Activated CD4-positive, alpha-beta T cell treated with anti-CD3 and anti-CD28 coated beads, Interleukin-2, amount 50 U/mL, for 16 hours (primary cell): ENCODE results near the gene SPON1.
"Not testable (repeated sequence)": the region's sequence is repeated elsewhere in the genome, so short reads cannot be mapped to it uniquely, and the experiment has no call there.

Experiments used
- DNase-seq: peaks from one replicate; pipeline ENCODE4 v3.0.0-alpha.2; 2020

Gene SPON1

DNA sequence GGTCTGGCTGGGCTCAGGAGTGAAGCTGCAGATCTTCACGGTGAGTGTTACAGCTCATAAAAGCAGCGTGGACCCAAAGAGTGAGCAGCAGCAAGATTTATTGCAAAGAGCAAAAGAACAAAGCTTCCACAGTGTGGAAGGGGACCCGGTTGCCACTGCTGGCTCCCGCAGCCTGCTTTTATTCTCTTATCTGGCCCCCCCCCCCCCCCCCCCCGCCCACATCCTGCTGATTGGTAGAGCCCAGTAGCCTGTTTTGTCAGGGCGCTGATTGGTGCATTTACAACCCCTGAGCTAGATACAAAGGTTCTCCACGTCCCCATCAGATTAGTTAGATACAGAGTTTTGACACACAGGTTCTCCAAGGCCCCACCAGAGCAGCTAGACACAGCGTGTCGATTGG, 128.1 kb downstream of the SPON1 start:
- DNase-seq, result not testable (repeated sequence)

DNA sequence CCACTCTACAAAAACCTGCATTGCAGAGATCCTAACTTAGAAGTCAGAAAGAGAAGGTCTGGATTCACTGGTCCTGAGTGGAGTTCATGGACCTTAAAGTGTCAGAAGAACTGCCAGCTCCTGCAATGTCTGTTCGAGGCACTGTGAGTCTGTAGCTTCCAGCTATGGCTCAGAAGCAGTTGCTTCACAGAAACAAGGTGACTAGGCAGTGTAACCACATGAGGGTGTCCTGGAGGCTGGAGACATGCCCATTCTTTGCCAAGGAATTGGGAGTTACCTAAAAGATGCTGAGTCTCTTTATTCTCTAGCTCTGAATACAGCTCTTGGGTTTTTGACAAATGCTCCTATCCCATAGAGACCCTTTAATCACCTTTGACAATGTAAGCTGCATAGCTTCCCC, 130.5 kb downstream of the SPON1 start:
- DNase-seq, result no peak

DNA sequence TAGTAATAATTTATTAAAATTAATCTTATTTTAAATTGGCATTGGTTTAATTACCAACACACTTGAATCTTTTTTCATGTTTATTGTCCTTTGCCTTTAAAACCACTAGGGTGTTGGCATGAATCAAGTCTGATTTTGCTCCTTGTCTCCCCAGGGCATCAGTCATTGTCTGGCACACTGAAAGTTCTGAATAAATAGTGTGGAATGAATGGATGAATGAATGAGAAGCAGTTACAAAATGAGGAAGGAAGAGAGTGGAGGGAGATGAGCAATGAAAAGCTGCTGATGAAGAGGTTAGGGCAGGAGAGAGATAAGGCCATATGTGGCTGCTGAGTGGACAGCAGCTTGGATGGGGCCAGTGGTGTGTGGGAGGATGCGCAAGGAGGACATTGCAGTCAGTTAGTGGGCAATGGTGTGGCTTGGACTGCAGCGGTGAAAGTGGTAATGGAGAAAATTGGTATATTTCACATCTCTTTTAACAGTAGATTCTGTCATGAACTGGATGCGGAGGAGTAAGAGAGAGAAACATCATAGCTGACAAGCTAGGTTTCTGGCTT, 132.0 kb downstream of the SPON1 start:
- no peak for DNase-seq

DNA sequence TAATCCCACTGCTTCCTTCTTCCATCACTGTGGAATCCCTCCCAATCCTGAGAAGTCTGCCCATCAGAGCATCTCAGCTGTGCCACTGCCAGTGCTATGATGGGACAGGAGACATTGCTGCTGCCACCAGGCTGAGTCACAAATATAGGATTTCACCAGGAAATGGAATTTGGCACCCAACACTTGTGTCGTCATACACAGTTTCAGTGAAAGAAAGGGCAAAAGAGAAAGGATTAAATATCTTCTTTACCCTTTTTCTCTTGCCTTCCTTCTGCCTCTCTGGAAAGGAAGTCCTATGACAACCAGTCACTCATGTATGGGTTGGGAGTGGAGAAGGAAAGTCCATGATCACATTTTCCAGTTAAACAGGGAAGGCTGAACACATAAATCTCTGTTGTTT, 133.4 kb downstream of the SPON1 start:
- DNase-seq, result no peak

DNA sequence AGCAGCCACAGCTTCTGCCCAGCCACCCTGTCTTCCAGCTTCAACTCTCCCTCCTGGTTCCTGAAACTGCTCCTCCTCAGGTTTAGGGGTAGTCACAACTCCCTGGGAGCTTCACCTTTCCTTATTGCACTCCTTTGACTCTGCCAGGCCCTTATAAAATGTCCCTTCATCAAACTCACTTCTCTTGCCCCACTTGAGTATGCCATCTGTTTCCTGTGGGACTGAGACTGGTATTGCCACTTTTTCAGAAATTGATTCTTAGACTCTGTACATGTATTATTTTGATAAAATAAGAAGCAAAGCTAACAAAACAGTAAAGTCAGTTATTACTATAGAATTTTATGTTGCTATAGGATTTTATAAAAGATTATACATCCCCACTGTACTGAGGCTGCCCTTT, 134.1 kb downstream of the SPON1 start:
- no peak for DNase-seq

DNA sequence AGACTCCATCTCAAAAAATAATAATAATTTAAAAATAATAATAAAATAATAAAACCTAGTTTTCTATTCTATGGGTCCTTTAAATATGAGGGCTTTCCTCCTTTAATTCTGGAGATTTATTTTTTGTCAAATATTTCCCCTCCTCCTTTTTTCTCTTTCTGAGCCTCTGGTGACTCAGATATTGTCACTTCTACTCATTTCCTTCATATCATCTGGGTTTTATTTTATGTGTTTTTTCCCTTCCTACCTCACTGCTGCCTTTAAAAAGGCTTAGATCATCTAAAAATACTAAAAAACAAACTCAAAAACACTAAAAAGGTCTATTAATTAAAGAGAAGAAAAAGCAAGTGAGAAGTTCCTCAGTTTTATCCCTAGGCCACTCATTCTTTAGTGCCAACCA, 138.9 kb downstream of the SPON1 start:
- DNase-seq, result no peak

DNA sequence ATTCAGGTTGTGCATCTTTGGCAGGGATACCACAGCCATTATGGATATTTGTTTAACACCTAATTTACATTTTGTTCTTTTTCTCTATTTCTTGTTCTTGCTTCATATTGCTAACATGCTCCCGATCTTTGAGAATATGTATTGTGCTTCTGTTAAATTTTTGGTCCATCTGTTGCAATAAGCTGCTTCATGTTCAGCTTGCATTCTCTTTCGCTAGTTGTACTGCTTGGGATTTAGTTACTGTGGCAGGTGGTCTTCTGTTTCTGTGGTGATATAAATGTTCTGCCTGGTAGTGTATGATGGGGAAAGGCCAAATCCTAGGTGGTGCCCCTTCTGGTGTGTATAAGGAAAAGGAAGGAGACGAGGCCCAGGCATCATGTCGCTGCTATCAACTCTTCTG, 140.2 kb downstream of the SPON1 start:
- DNase-seq, result no peak

DNA sequence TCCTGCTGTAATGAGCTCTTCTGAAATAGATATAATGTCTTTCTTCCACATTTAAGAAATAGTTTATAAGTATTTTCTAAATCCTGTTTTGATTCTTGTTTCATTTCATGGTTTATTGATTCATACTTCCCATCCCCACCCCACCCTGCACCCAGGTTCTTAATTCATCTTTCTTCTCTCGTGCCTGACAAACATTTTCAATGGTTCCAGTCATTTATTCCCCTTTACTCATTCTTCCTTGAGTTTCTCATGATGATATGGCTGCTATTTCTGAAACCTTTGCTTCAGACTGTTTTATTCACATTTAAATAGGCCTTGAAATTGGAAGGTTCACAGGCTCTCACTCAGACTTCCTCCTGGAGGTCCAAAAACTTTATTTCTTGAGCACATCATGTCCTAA, 142.9 kb downstream of the SPON1 start:
- no peak for DNase-seq

DNA sequence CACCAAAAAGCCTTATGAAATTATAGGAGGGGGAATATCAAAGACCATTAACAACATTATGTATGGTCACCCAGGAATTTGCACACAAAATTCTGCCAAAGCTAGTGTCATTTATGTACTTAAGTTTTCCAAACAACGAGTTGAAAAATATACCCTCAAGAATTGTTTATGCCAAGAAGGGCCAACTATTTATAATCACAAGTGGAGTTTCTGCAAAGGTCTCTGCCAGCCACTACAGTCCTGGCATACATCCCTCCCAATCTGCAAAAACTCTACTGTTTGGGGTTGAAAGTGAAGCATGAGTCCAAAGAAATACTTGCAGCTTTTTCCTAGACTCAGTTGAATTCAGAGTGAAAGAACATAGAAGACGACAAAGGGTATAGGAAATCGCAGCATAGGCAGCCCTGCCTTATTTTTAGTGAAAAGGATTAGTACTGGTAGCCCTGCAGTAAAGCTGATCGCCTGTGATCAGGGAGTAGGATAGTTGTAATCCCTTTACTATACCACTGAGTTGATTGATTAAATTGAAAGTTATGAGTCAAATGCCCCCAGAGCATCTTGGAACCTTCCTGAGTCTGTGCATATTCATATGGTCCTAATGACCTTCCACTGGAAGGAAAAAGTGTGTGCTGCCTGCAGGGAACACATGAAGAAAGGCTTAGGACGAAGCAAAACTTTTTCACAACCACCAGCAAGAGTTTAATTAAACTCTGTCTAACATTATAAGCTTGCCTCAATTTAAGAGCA, 144.0 kb downstream of the SPON1 start:
- DNase-seq, result no peak

DNA sequence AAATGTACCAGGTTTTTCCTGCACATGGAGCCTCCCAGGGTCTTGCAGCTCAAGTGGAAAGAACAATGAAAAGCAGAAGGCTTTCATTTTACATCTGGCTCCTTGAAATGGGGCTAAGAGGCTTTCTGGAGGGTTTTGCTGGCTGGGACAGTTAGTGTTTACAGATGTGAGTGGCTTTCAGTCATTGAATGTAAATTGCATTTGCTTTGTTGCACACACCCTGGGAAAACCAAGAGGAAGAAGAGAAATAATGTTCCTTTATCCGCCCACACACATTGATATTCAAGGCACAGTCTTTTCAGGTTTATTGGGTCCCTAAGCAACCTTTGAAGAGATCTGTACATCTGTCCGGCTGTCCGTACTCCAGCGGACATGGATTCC, 144.5 kb downstream of the SPON1 start:
- no peak for DNase-seq

DNA sequence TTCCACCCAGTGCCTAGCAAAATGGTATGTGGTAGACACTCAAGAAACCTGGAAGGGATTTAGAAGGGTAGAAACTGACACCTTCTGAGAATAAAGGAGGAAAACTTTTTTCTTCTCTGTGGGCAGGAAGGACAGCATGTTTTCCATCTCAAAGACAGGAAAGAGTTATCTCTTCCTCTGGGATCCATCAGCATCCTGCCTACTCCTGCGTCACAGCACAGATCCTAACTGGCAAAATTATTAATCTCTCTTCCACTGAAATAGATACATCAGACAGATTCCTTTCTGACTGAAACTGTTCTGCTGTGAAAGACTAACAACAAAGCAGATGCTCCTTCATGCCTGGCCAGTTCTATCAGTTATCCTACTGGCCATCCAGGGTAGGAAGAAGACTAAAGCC, 147.2 kb downstream of the SPON1 start:
- no peak for DNase-seq

DNA sequence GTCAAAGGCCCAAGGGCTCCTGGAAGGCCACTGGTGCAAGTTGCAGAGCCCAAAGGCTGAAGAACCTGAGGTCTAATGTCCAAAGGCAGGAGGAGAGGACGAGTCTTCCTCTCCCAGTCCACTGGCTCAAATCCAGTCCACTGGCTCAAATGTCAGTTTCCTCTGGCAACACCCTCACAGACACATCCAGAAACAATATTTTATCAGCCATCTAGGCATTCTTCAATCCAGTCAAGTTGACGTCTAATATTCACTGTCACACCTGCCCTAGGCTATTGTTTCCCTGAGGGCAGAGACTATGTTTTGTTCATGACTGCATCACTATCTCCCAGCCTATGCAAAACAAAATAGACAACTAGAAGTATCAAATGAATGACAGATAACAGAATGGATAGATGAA, 148.1 kb downstream of the SPON1 start:
- no peak for DNase-seq

DNA sequence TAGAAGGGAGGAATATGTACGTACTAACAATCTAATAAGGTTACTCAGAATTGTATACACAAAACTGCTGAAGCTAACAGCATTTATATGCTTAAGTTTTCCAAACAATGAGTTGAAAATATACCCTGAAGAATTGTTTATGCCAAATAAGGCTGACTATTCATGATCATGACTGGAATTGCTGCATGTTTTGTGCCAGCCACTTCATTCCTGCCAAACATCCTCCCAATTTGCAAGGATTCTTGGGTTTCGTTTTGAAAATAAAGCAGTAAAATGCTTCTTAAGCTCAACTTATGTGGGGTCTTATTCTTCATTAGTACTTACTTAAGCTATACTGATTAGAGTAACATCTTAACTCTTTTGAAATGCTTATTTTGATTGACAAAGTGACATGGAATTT, 149.0 kb downstream of the SPON1 start:
- DNase-seq, result no peak

DNA sequence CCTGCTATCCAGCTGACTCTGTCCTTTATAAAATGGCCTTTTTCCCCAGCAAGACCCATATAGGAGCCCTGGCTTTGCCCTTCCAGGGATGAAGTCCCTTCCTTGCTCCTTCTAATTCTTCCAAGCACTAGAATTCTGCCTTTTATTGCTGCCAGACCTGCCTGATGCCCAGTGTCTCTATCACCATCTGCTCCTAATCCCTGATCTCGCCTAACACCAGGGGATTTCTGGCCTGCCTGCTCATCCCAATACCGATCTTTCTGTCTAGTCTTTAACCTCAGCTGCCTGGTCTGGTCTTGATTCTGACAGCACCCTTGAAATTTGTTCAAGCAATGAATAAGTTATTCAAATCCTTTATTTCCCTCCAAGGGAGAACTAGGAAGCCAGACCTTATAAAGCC, 150.2 kb downstream of the SPON1 start:
- DNase-seq, result no peak

DNA sequence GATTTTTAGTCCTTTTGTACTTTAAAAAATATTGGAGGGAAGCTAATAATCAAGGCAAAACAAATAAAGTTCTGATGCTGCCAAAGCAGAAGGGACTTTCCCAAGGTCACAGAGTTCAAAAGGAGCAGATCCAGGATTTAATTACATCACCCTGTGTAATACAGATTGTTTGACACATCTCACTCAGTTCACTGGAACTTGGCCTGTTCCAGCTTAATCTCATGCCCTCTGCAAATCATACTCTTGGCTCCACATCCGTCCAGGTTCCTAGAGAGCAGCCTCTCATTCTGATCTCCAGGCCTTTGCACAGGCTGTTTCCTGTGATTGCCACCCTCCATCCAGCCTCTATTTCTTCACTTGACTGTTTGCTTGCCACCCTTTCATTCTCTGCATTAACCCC, 151.7 kb downstream of the SPON1 start:
- no peak for DNase-seq

DNA sequence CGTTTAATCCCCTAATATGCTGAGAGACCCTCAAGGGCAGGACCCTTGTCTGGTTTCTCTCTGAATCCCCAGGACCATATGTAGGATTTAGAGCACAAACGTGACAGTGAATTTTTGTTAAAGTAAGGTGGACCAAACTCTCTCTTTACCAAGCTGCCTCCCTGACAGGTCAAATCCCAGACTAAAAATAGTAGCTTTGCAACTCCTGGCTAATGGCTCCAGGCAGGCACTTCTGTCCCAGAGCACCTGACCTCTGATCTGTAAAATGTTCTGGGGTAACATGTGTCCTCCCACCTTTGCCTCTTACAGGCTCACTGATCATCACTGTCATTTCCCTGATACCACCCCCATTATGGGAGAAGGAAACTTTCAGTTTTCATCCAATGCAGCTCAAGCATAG, 152.3 kb downstream of the SPON1 start:
- no peak for DNase-seq

DNA sequence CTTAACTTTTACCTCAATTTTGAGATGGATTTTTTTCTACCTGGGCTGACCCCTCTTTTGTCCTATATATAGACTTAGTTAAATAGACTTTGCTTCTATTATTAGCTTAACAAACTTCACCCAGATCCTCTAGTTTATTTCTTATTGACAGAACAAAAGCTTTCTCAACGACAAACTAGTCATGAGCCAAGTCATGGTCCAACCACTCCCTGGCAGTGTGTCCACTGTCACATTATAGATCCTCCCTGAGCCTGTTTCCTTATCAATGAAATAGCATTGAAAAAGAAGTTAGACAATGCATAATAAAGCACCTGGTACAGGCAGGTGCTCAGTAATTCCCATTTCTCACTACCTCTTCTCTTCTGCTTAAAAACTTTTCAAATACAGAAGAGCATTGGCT, 155.1 kb downstream of the SPON1 start:
- no peak for DNase-seq

DNA sequence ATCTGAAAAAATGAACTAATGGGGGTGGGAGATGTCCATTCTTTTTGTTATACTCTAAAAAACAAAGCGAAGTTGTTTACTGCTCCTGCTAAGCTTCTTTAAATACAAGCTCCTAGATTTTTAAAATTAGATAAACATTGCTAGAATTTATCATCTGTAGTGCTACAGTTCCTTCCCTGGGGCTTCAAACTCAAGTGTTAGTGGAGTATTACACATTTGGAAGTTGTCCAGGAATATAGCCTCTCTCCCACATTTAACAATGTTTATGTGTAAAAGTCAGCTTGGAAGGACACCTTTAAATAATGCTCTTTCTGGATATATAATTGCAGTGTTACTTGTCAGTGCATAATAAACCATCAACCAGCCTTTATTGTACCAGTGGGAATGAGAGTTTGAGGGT, 155.5 kb downstream of the SPON1 start:
- no peak for DNase-seq

DNA sequence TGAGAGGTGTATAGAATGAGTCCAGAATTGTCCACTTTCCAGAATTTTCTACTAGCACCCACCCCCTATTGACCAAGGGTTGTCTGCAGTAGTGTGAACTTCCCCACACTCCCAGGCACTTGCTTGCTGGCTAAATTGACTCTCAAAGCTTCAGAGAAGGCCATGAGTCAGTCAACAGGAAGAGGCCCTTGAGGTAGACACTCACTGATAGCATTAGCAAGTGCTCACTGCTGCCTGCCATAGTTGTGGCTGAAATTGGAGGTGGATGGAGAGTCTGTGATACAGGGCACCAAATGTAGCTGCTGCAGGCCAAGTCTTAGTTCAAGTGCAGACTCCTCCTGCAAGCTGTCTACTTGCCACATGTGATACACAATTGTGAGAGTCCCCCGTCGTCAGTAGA, 156.8 kb downstream of the SPON1 start:
- peak; percentile 24 for DNase-seq

DNA sequence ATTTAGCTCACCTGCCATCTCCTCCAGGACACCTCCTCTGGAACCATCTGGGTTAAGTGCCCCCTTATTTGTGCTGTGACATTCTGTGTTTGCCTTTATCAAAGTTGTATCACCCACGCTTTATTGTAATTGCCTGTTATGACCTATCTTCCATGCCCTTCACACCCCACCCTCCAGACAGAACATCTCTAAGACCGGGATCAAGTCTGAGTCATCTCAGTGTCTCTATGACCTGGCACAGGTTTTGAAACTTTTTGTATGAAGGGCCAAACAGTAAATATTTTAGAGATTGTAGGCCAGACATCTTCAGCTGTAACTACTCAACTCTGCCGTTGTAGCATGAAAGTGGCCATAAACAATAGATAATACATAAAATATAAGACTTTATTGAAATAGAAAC, 161.8 kb downstream of the SPON1 start:
- peak; percentile 23 for DNase-seq

DNA sequence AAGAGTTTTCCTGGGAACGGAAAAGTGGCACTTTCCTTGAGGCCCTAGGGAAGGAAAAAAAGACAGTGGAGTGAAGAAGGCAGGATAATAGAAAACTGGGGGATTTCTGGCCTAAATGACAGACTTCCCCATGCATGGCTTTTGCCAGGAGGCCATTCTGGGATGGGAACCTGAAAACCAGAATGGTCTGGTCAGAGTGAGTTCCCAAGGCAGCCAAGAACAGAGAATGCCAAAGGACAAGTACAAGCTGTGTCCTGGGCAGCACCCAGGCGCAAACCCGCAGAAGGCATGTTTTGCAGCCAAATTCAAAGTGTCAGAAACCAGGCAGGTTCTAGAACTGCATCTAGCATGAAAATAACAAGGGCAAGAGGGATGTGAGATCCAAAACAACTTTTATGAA, 162.4 kb downstream of the SPON1 start:
- no peak for DNase-seq

DNA sequence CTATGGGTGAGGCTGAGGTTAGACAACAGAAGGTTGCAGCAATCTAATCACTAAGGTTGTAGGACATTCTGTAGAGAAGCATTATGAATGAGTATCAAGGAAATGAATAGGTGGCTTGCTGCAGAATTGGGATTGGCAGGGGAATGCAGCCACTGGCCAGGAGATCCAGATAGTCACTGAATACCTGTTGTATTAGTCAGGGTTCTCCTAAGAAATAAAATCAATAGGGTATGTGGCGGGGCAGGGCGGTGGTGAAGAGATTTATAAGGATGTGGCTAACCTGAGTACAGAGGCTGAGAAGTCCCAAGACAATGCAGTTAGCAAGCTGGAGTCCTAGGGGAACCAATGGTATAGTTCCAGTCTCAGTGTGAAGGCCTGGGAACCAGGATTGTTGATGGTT, 163.0 kb downstream of the SPON1 start:
- no peak for DNase-seq

DNA sequence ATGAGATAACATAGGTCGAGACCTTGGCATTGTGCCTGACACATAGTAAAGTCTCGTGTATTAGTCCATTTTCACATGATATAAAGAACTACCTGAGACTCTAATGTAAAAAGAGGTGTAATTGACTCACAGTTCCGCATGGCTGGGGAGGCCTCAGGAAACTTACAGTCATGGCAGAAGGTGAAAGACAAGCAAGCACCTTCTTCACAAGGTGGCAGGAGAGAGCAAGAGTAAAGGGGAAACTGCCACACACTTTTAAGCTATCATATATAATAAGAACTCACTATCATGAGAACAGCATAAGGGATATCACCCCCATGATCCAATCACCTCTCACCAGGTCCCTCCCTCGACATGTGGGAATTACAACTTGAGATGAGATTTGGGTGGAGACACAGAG, 165.2 kb downstream of the SPON1 start:
- no peak for DNase-seq

DNA sequence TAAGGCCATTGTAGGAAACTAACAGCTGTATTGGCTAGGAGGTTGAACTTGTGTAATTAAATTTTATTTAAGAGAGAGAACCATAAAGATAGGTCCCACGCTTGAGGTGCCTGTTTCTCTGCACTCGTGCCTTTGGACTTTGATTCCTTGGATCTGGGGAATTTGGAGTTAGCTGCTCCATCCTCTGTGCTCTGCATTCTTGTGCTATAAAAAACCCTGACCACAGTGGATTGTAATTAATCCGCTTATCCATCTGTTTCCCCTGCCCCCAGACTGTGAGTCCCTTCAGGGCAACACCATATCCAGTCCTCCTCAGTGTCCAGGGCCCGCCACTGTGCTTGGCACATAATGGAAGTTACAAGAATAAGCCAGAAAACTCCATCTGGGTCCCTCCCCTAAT, 169.8 kb downstream of the SPON1 start:
- DNase-seq, result no peak

DNA sequence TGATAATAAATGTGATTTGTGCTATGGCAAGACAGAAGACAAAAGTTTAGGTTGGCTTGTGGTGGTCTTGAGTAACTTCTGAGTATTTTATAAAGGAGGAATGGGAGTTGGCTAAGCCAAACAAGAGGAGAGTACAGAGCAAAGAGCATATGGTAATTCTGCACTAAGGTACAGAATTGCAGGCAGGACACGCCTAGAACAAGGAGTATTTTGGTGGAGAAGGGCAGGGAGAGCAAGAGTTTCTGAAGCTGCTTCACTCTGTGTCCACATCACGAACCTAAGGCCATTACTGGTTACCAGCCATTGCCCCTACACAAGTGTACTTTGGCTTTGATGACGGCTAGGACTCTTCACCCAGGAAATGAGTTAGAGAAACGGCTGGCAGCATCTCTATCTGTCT, 170.9 kb downstream of the SPON1 start:
- no peak for DNase-seq
